Measurements from ENCODE around the gene CHRM3. TPM values are rescaled to one million over a fixed set of nuclear protein-coding genes. Genes with fewer than 3 reads are reported as not detected.
"Not testable (repeated sequence)": the region's sequence is repeated elsewhere in the genome, so short reads cannot be mapped to it uniquely, and the experiment has no call there.

CHRM3 gene
- polyA plus RNA-seq, 1 donor (not counting 4 experiments of a cell fraction or from before 2014, with no cell fraction given): not detected

DNA sequence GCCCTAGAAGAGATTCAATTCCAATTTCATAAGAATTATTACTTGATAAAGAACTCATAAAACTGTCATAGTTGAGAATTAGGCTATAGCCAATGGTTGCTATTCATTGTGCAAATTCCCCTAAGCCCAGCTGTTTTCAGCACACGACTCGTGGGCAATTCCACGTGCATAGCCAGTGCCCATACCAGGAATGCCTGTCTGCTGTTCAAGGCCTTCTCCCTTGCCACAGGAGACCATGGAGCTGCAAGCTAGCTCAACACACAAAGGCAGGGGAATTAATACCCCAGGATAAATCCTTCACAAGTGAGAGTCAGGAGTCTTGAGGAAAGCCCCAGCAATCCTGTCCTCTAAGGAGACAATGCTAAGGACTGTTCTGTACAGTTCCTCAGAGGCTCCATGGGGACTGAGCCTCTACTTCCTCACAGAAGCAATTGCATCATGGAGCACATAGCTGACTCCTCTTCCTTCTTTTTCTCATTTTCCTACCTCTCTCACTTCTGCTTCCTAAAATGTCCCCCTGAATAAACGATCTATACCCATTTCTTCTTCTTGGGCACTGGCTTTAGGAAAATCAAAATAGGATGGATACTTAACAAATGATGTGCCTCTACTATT, 19.1 kb upstream of the CHRM3 start:
- H3K27ac ChIP-seq (ENCODE audit: control insufficient read depth, insufficient read depth, low read length): no peak overlapping the region
- no peaks in the 10 kb centered on the region for H4K20me1 ChIP-seq (ENCODE audit: control insufficient read depth, extremely low read depth, insufficient read depth, low read length)
- H3K9ac ChIP-seq (ENCODE audit: control insufficient read depth, extremely low read depth, insufficient read depth, low read length): no peak overlapping the region
- dilution Hi-C loops (cut with MboI; ENCODE audit: extremely low pct_ligation_motif_present, low sequenced_read_pairs): no loop called here
- H3K79me2 ChIP-seq (ENCODE audit: control insufficient read depth, insufficient read depth, low read length): no peaks in the 10 kb centered on the region
- H3K4me2 ChIP-seq (ENCODE audit: control insufficient read depth, extremely low read depth, insufficient read depth, low read depth, low read length): no peak overlapping the region
- no peaks in the 10 kb centered on the region for H3K36me3 ChIP-seq (ENCODE audit: control insufficient read depth in 2 of 2, extremely low read depth in 1 of 2, insufficient read depth in 2 of 2, low read length in 2 of 2)
- H3K9me3 ChIP-seq (ENCODE audit: control insufficient read depth, low read depth, low read length): no peaks in the 10 kb centered on the region
- no peak overlapping the region for H3K4me3 ChIP-seq (ENCODE audit: control insufficient read depth in 2 of 3, extremely low read depth in 1 of 3, insufficient read depth in 2 of 3, low read depth in 1 of 3, low read length in 3 of 3)
- TF ChIP-seq EZH2 (IDR thresholded peaks at IDR 0.05; ENCODE audit: low read length): no peak
- TF ChIP-seq, protein P1, sequence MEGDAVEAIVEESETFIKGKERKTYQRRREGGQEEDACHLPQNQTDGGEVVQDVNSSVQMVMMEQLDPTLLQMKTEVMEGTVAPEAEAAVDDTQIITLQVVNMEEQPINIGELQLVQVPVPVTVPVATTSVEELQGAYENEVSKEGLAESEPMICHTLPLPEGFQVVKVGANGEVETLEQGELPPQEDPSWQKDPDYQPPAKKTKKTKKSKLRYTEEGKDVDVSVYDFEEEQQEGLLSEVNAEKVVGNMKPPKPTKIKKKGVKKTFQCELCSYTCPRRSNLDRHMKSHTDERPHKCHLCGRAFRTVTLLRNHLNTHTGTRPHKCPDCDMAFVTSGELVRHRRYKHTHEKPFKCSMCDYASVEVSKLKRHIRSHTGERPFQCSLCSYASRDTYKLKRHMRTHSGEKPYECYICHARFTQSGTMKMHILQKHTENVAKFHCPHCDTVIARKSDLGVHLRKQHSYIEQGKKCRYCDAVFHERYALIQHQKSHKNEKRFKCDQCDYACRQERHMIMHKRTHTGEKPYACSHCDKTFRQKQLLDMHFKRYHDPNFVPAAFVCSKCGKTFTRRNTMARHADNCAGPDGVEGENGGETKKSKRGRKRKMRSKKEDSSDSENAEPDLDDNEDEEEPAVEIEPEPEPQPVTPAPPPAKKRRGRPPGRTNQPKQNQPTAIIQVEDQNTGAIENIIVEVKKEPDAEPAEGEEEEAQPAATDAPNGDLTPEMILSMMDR (optimal IDR thresholded peaks at IDR 0.05 in 1 of 3, IDR thresholded peaks at IDR 0.05 in 1 of 3, conservative IDR thresholded peaks at IDR 0.05 in 1 of 3; ENCODE audit: extremely low read depth in 1 of 3, insufficient read depth in 2 of 3, low read length in 3 of 3): no peak
- no peak overlapping the region for H2AFZ ChIP-seq (ENCODE audit: control insufficient read depth, low read length)
- FAIRE-seq: no peak
- H3K9me1 ChIP-seq (ENCODE audit: control insufficient read depth, extremely low read depth, insufficient read depth, low read length): no peaks in the 10 kb centered on the region
- H3K27me3 ChIP-seq (ENCODE audit: control insufficient read depth, extremely low read depth, insufficient read depth, low read length): no peaks in the 10 kb centered on the region
- no peaks in the 10 kb centered on the region for H3K4me1 ChIP-seq (ENCODE audit: control insufficient read depth, extremely low read depth, insufficient read depth, low read length)
- no peak for DNase-seq (ENCODE audit: low read depth, low spot score)

DNA sequence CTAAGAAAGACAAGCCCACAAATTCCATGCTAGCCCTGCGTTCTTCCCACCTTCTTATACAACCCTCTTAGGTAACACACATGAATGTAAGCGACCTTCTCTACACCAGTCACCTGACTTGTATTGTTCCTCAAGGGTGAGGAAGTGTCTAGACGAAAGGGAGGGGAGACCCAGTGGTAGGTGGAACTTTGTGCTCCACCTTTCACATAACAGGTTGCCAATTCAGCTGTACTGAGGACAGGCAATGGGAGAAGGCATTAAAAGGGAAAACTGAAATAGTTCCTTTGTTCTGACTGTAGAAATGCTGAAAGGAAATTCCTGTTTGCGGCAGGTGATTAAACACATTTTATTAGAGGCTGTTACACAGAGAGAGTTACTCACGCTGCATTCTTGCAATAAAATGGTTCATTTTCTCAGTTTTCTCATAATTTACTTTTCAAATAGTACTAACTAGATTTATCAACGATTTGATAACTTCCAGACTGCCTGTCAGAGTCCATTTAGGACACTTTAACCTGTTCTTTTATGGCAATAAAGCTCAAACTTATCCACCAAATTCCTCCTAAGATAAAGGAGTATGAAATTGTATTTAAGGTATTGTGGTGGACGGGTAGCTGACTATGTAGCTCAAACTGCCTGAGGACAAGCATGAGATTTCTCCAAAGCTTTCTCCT, 17.8 kb upstream of the CHRM3 start:
- DNase-seq (ENCODE audit: low read depth, low spot score) (no peak), FAIRE-seq (no peak)

GRCh38 chr1:239370869-239371268, 15.5 kb upstream of the CHRM3 start:
- H4K20me1 ChIP-seq (ENCODE audit: control insufficient read depth, extremely low read depth, insufficient read depth, low read length): not testable (repeated sequence)

More for the DNA sequence above, 17.8 kb upstream of the CHRM3 start:
- no peaks in the 10 kb centered on the region for H3K36me3 ChIP-seq (ENCODE audit: control insufficient read depth in 2 of 2, extremely low read depth in 1 of 2, insufficient read depth in 2 of 2, low read length in 2 of 2)
- H2AFZ ChIP-seq (ENCODE audit: control insufficient read depth, low read length): no peak overlapping the region
- no peak overlapping the region for H3K4me2 ChIP-seq (ENCODE audit: control insufficient read depth, extremely low read depth, insufficient read depth, low read depth, low read length)
- no peaks in the 10 kb centered on the region for H3K9me3 ChIP-seq (ENCODE audit: control insufficient read depth, low read depth, low read length)
- no peak overlapping the region for H3K27ac ChIP-seq (ENCODE audit: control insufficient read depth, insufficient read depth, low read length)
- H3K4me3 ChIP-seq (ENCODE audit: control insufficient read depth in 2 of 3, extremely low read depth in 1 of 3, insufficient read depth in 2 of 3, low read depth in 1 of 3, low read length in 3 of 3): no peak overlapping the region
- no peaks in the 10 kb centered on the region for H3K27me3 ChIP-seq (ENCODE audit: control insufficient read depth, extremely low read depth, insufficient read depth, low read length)
- H3K79me2 ChIP-seq (ENCODE audit: control insufficient read depth, insufficient read depth, low read length): no peaks in the 10 kb centered on the region
- no peak for TF ChIP-seq EZH2 (IDR thresholded peaks at IDR 0.05; ENCODE audit: low read length)
- TF ChIP-seq, protein P1 (optimal IDR thresholded peaks at IDR 0.05 in 1 of 3, IDR thresholded peaks at IDR 0.05 in 1 of 3, conservative IDR thresholded peaks at IDR 0.05 in 1 of 3; ENCODE audit: extremely low read depth in 1 of 3, insufficient read depth in 2 of 3, low read length in 3 of 3): no peak
- H3K4me1 ChIP-seq (ENCODE audit: control insufficient read depth, extremely low read depth, insufficient read depth, low read length): no peaks in the 10 kb centered on the region
- no peaks in the 10 kb centered on the region for H3K9me1 ChIP-seq (ENCODE audit: control insufficient read depth, extremely low read depth, insufficient read depth, low read length)
- no peaks in the 10 kb centered on the region for H4K20me1 ChIP-seq (ENCODE audit: control insufficient read depth, extremely low read depth, insufficient read depth, low read length)
- no peak overlapping the region for H3K9ac ChIP-seq (ENCODE audit: control insufficient read depth, extremely low read depth, insufficient read depth, low read length)
- dilution Hi-C loops (cut with MboI; ENCODE audit: extremely low pct_ligation_motif_present, low sequenced_read_pairs): no loop called here

More at GRCh38 chr1:239370869-239371268, 15.5 kb upstream of the CHRM3 start:
- H3K36me3 ChIP-seq (ENCODE audit: control insufficient read depth in 2 of 2, extremely low read depth in 1 of 2, insufficient read depth in 2 of 2, low read length in 2 of 2); H3K27me3 ChIP-seq (ENCODE audit: control insufficient read depth, extremely low read depth, insufficient read depth, low read length); H3K9me3 ChIP-seq (ENCODE audit: control insufficient read depth, low read depth, low read length); H3K4me3 ChIP-seq (ENCODE audit: control insufficient read depth in 2 of 3, extremely low read depth in 1 of 3, insufficient read depth in 2 of 3, low read depth in 1 of 3, low read length in 3 of 3); FAIRE-seq; H3K9me1 ChIP-seq (ENCODE audit: control insufficient read depth, extremely low read depth, insufficient read depth, low read length); DNase-seq (ENCODE audit: low read depth, low spot score); H3K9ac ChIP-seq (ENCODE audit: control insufficient read depth, extremely low read depth, insufficient read depth, low read length); H2AFZ ChIP-seq (ENCODE audit: control insufficient read depth, low read length); H3K79me2 ChIP-seq (ENCODE audit: control insufficient read depth, insufficient read depth, low read length); H3K27ac ChIP-seq (ENCODE audit: control insufficient read depth, insufficient read depth, low read length); dilution Hi-C loops (cut with MboI; ENCODE audit: extremely low pct_ligation_motif_present, low sequenced_read_pairs); H3K4me1 ChIP-seq (ENCODE audit: control insufficient read depth, extremely low read depth, insufficient read depth, low read length); H3K4me2 ChIP-seq (ENCODE audit: control insufficient read depth, extremely low read depth, insufficient read depth, low read depth, low read length): not testable (repeated sequence)
